Coronary artery (tissue), 2 donors: ENCODE data around the gene B3GLCT.
A peak's percentile ranks its signal among the peaks of the same experiment; 100 is the strongest.

ENCODE experiments used
- DNase-seq: peaks from one replicate; pipeline ENCODE4 v3.0.0-alpha.2; 2017; ENCODE audit warnings: low spot score
- H3K27ac ChIP-seq, 2 donors: fragments of 200-600 bp; sonication (generic); one replicate each; pipeline ENCODE4 v1.5.1; 2016 to 2019
- H3K4me3 ChIP-seq: fragments of 200-600 bp; sonication (generic); 2 replicates; pipeline ENCODE4 v1.5.1; 2016; ENCODE audit warnings: mild to moderate bottlenecking, moderate library complexity
- TF ChIP-seq, protein P1 (sequence below): fragments of 200-600 bp; sonication (generic); IDR thresholded peaks from one replicate; pipeline ENCODE4 v1.5.1; 2019; ENCODE audit warnings: antibody characterized with exemption

The B3GLCT gene

DNA sequence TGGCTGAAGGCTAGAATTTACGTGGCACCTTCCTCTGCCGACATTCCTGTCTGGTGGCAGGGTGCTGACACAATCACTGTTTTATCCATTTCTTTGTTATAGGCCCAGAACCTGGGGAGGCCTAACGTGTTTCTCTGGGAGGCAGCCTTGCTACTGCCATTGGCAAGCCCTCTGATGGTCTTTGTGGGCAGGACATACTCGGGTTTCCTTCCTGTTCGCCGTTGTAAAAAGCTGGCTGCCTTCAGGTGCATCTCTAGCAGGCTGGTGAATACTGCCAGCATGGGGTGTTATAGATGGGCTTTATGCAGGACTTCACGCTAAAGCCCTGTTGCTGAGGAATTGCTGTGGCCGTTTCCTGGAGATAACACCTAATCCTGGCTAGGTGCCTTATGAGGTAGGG lies 28.1 kb downstream of the B3GLCT start:
- DNase-seq = no peak
- TF ChIP-seq, protein P1, sequence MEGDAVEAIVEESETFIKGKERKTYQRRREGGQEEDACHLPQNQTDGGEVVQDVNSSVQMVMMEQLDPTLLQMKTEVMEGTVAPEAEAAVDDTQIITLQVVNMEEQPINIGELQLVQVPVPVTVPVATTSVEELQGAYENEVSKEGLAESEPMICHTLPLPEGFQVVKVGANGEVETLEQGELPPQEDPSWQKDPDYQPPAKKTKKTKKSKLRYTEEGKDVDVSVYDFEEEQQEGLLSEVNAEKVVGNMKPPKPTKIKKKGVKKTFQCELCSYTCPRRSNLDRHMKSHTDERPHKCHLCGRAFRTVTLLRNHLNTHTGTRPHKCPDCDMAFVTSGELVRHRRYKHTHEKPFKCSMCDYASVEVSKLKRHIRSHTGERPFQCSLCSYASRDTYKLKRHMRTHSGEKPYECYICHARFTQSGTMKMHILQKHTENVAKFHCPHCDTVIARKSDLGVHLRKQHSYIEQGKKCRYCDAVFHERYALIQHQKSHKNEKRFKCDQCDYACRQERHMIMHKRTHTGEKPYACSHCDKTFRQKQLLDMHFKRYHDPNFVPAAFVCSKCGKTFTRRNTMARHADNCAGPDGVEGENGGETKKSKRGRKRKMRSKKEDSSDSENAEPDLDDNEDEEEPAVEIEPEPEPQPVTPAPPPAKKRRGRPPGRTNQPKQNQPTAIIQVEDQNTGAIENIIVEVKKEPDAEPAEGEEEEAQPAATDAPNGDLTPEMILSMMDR = no peak
- no peak overlapping the region for H3K4me3 ChIP-seq
- no peak overlapping the region for H3K27ac ChIP-seq

DNA sequence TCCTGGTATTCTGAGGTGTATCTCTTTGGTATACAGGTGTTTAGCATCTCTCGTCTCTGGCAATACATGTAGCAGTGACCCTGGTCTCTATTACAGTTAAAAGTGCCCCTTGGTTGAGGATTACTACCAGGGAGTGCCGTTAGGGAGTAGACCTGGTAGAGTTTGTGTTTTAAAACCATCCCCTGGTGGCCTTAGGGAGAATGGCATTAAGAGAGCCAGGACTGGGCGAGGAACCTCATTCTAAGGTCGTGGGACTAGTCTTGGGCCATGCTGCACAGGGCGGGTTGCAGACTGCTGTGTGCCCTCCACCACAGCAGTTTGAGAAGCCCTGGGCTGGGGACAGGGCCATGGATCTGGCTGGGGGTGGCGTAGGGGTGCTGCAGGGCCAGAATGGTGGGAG lies 35.0 kb downstream of the B3GLCT start:
- no peak for DNase-seq
- TF ChIP-seq, protein P1 = no peak
- Histone ChIP-seq H3K4me3 (no peak overlapping the region), H3K27ac (no peak overlapping the region)

DNA sequence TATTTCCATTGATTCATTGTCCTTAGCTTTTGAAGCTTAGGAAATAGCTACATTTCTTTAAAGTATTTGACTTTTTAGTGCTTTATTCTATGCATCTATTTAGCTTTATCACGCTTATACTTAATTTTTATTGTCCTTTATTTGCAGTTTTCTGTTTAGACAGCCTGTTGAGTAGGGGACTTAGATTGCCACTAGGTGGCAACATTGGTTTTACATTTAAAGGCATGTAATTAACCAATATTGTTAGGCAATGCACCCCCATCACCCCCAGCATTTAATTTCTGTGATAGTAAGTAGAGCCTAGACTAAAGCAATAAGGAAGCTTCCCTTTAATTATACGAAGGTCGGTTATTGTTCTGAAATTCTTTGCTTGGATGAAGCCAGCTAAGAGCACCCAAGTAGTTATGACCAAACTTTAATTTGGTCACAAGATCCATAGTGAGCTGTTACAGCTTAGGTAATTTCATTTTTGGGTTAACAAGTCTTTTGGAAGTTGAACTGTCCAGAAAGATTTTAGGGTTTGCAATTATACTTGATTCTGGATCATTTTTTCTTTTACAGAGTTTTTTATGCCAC lies 36.5 kb downstream of the B3GLCT start:
- DNase-seq = no peak
- TF ChIP-seq, protein P1 = peak; percentile 36
- H3K4me3 ChIP-seq = no peak overlapping the region
- no peak overlapping the region for H3K27ac ChIP-seq

DNA sequence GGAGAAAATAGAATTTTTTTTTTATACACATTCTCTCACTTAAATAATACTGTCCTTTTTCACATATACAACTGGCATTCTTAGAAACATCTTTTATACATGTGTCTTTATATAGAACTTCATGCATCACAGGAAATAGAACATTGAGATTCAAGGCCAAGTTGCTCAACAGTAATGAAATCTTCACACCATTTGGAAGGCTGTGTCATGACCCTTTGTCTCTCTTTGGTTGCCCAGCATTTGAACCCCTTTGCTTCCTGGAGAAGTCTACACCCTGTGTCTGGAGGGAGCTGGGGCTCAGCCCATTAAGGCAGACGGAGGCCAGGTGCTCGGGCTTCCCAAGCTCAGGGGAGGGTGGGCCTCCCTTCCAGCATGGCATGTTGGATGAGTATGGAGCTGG lies 41.1 kb downstream of the B3GLCT start:
- Histone ChIP-seq H3K4me3 (no peak overlapping the region), H3K27ac (no peak overlapping the region)
- TF ChIP-seq, protein P1 = no peak
- no peak for DNase-seq

DNA sequence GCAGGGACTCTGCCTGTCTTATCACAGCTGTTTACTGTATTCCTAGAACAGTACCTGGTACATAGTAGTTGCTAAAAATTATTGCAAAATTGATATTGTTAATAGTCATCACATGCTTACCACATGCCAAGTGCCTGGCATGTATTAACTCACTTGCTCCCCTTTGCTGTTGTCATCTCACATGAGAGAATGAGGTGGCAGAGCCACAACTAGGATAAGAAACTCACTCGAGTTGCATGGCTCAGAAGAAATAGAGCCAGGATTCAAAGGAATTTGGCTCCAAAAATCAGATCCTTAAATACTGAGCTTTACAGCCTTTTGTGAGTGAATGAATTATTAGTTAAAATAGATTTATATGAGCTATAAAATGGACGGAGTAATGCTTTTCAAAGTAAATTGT lies 42.6 kb downstream of the B3GLCT start:
- Histone ChIP-seq H3K4me3 (no peak overlapping the region), H3K27ac (no peak overlapping the region)
- TF ChIP-seq, protein P1 = no peak
- no peak for DNase-seq

DNA sequence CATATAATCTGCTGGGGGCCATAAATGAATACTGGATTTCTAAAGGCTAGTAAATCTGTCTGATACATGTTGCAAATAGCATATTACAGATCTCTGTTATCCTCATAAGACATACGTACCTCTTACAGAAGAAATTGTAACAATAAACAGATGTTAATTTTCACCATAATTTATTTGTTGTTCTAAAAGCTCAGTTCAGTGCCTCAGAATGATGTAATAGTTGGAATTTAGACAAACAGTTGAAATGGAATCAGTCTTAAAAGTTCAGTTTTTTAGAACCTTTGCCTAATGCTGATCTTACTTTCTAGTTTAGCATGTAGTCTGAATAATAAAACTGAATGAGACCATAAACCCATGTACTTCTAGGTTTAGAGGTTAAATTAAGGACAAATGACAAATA lies 43.1 kb downstream of the B3GLCT start:
- no peak for DNase-seq
- TF ChIP-seq, protein P1 = no peak
- Histone ChIP-seq H3K4me3 (no peak overlapping the region), H3K27ac (no peak overlapping the region)

DNA sequence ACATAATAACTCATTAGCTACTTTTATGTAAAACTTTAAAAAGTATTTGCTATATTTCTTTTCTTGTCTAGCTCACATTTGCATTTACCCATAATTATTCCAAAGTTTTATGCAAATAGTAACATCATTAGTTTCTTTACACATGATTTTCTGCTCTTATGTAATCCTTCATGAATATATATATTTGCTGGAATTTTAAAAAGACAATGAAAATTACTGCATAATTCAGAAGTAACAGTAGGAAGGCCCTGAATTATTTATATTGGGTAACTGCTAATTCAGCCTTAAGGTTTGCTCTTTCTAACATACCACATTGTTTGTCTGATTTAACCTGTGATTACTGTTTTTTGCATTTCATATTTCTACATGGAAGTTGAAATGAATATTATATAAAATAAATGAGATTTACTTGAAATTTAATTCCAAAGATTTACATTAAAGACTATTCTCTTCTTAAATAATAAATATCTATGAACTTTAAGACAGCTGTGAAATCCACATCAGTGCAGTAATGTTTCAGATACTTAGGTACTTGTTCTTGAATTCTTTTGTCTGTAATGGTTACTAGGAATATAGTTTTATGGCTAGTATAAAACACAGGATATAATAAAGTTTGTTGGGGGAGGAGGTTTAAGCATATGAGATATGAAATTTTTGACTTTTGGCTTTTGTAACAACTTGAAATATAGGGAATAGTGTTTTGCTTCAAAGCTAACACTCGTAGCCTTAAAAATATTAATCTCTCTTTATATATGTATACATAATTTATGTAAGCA lies 46.0 kb downstream of the B3GLCT start:
- no peak for DNase-seq
- no peak overlapping the region for H3K27ac ChIP-seq
- TF ChIP-seq, protein P1 = no peak
- no peak overlapping the region for H3K4me3 ChIP-seq
